BE2C (cell line): ENCODE data around the gene ERCC2.
A peak's percentile ranks its signal among the peaks of the same experiment; 100 is the strongest.
"Not testable (repeated sequence)": the region's sequence is repeated elsewhere in the genome, so short reads cannot be mapped to it uniquely, and the experiment has no call there.

ENCODE experiments used
- DNase-seq: peaks from one replicate; pipeline ENCODE4 v3.0.0-alpha.2; 2020
- H3K27me3 ChIP-seq: fragments of 250-450 bp; sonication (Bioruptor Pico); 2 replicates; pipeline ENCODE4 v1.5.1; 2020; ENCODE audit warnings: mild to moderate bottlenecking
- H3K36me3 ChIP-seq: fragments of 250-450 bp; sonication (Bioruptor Pico); 2 replicates; pipeline ENCODE4 v1.5.1; 2020; ENCODE audit warnings: mild to moderate bottlenecking
- H3K4me1 ChIP-seq: fragments of 250-450 bp; sonication (Bioruptor Pico); 2 replicates; pipeline ENCODE4 v1.5.1; 2020
- H3K4me3 ChIP-seq: 2 replicates; pipeline ENCODE4 v1.5.1; 2011; ENCODE audit warnings: low read depth, low read length
- H3K9me3 ChIP-seq: fragments of 250-450 bp; sonication (Bioruptor Pico); 2 replicates; pipeline ENCODE4 v1.5.1; 2020
- CTCF ChIP-seq: IDR thresholded peaks from 2 replicates; pipeline ENCODE4 v1.5.1; 2012; ENCODE audit warnings: mild to moderate bottlenecking, low read depth, low read length

The ERCC2 gene

DNA sequence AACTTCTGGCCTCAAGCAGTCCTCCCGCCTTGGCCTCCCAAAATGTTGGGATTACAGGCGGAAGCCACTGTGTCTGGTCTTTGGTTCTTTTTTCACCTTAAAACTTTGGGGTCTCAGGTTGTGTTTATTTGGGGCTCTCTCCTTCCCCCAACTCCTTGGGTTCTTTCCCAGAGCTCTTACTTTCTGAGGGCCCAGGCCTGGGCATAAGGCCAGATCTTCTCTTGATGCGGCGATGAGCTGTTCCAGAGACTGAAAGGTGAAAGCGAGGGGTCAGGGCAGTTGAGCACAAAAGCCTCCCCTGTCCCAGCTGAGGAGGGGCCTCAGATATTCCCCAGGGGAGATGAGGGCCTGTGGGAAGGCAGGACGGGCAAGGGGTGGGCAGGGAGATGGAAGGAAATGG is 43.1 kb upstream of the ERCC2 start:
- Histone ChIP-seq H3K27me3 (no peaks in the 10 kb centered on the region), H3K9me3 (no peaks in the 10 kb centered on the region), H3K36me3 (peaks cover 69% of the 10 kb centered on the region), H3K4me3 (no peak overlapping the region), H3K4me1 (no peaks in the 10 kb centered on the region)
- no peak for DNase-seq
- no peak for TF ChIP-seq CTCF

DNA sequence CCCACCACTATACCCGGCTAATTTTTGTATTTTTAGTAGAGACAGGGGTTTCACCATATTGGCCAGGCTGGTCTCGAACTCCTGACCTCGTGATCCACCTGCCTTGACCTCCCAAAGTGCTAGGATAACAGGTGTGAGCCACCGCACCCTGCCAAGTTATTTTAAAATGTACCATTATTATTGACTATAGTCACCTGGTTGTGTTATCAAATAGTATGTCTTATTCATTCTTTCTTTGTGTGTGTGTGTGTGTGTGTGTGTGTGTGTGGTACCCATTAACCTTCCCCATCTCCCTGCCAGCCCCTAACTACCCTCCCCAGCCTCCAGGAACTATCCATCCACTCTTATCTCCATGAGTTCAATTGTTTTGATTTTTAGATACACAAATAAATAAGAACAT is 40.0 kb upstream of the ERCC2 start:
- not testable (repeated sequence) for H3K4me3 ChIP-seq, DNase-seq, H3K4me1 ChIP-seq, H3K27me3 ChIP-seq, H3K9me3 ChIP-seq
- peaks cover 60% of the 10 kb centered on the region for H3K36me3 ChIP-seq

DNA sequence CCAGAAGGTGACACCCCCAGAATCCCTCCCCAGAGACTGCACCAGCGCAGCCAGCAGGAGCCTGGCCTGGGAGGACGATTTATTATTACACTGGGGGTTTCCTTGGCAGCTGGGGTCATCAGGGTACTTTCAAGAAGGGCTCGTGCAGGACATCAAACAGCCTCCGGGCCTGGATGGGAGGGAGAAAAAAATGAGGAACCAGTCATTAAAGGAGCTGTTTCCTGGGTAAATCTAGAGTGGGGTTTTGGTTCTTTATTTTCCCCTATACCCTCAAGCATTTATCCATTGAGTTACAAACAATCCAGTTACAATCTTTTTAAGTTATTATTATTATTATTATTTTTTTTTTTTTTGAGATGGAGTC is 39.2 kb upstream of the ERCC2 start:
- no peak for TF ChIP-seq CTCF
- Histone ChIP-seq H3K27me3 (peaks cover 5% of the 10 kb centered on the region; the same call in 1 of the 2 replicates), H3K4me1 (no peaks in the 10 kb centered on the region; the same call in 1 of the 2 replicates), H3K9me3 (no peaks in the 10 kb centered on the region), H3K4me3 (no peak overlapping the region), H3K36me3 (peaks cover 55% of the 10 kb centered on the region)
- DNase-seq, result no peak

DNA sequence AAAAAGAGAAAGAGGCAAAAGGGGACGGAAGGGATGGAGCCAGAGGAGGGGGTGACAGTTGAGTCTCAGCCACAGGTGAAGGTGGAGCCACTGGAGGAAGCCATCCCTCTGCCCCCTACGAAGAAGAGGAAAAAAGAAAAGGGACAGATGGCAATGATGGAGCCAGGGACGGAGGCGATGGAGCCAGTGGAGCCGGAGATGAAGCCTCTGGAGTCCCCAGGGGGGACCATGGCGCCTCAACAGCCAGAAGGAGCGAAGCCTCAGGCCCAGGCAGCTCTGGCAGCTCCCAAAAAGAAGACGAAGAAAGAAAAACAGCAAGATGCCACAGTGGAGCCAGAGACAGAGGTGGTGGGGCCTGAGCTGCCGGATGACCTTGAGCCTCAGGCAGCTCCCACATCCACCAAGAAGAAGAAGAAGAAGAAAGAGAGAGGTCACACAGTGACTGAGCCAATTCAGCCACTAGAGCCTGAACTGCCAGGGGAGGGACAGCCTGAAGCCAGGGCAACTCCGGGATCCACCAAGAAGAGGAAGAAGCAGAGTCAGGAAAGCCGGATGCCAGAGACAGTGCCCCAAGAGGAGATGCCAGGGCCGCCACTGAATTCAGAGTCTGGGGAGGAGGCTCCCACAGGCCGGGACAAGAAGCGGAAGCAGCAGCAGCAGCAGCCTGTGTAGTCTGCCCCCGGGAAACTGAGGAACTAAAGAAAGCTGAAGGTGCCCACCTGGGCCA is 38.6 kb upstream of the ERCC2 start:
- no peaks in the 10 kb centered on the region for H3K9me3 ChIP-seq
- peaks cover 7% of the 10 kb centered on the region; the same call in 1 of the 2 replicates for H3K27me3 ChIP-seq
- no peak for TF ChIP-seq CTCF
- H3K4me1 ChIP-seq, result no peaks in the 10 kb centered on the region; the same call in 1 of the 2 replicates
- peaks cover 49% of the 10 kb centered on the region for H3K36me3 ChIP-seq
- no peak overlapping the region for H3K4me3 ChIP-seq
- DNase-seq, result no peak

GRCh38 chr19:45408121-45408520 is 37.7 kb upstream of the ERCC2 start:
- TF ChIP-seq CTCF, result no peak
- H3K27me3 ChIP-seq, result peaks cover 7% of the 10 kb centered on the region; the same call in 1 of the 2 replicates
- H3K4me1 ChIP-seq, result no peaks in the 10 kb centered on the region; the same call in none of the 2 replicates
- peaks cover 41% of the 10 kb centered on the region for H3K36me3 ChIP-seq
- no peaks in the 10 kb centered on the region for H3K9me3 ChIP-seq
- no peak for DNase-seq
- no peak overlapping the region for H3K4me3 ChIP-seq

DNA sequence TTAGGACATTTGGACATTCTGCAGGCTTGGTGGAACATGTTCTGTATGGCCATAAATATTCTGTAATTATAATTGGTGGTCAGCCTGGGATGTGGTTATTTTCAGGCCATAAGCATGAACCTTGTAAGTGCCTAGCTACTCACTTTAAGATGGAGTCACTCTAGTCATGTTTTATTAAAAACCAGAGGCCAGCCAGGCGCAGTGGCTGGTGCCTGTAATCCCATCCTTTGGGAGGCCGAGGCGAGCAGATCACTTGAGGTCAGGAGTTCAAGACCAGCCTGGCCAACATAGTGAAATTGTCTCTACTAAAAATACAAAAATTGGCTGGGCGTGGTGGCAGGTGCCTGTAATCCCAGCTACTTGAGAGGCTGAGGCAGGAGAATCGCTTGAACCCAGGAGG is 37.2 kb upstream of the ERCC2 start:
- Histone ChIP-seq H3K4me3 (peak overlapping the region; percentile 89), H3K36me3 (peaks cover 37% of the 10 kb centered on the region)
- not testable (repeated sequence) for DNase-seq, H3K27me3 ChIP-seq, H3K9me3 ChIP-seq, H3K4me1 ChIP-seq

DNA sequence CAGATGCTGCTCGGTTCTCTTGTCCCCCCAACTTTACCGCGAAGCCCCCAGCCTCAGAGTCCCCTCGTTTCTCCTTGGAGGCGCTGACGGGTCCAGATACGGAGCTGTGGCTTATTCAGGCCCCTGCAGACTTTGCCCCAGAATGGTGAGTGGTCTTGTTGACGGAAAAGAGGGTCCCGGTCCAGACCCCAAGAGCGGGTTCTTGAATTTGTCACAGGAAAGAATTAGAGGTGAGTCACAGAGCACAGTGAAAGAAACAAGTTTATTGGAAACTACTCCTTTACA is 36.7 kb upstream of the ERCC2 start:
- no peaks in the 10 kb centered on the region for H3K9me3 ChIP-seq
- peak overlapping the region; percentile 89 for H3K4me3 ChIP-seq
- no peak for DNase-seq
- H3K36me3 ChIP-seq, result peaks cover 34% of the 10 kb centered on the region
- H3K27me3 ChIP-seq, result peaks cover 7% of the 10 kb centered on the region; the same call in 1 of the 2 replicates
- H3K4me1 ChIP-seq, result no peaks in the 10 kb centered on the region; the same call in none of the 2 replicates
- no peak for TF ChIP-seq CTCF
